H1 (cell line): ENCODE measurements around the gene SIRT7. TPM values are rescaled to one million over a fixed set of nuclear protein-coding genes. Genes with fewer than 3 reads are reported as not detected.
"Not testable (repeated sequence)": the region's sequence is repeated elsewhere in the genome, so short reads cannot be mapped to it uniquely, and the experiment has no call there.

Experiments
- CTCF ChIA-PET: fragments of 300-600 bp; sonication (Branson Sonifier 250); formaldehyde crosslinking; loops from one replicate; lab custom pipeline; 2021; ENCODE audit not compliant: partially characterized antibody; lab: Charles Lee
- POLR2A ChIA-PET: fragments of 300-600 bp; sonication (Branson Sonifier 250); formaldehyde crosslinking; loops from one replicate; lab custom pipeline; 2021; ENCODE audit warnings: inconsistent platforms; ENCODE audit not compliant: partially characterized antibody; lab: Charles Lee
- DNase-seq, 2 experiments: peaks; one replicate each; pipeline versions ENCODE4 v3.0.0 to v3.0.0-alpha.2; 2010 to 2022; ENCODE audit warnings: low spot score in 2 of 2, low read depth in 1 of 2, mixed read lengths in 1 of 2
- FAIRE-seq: peaks from 2 replicates; lab custom pipeline; 2011; peaks lifted over from hg19 to GRCh38; lab: Jason Lieb, UNC
- H2AFZ ChIP-seq: 2 replicates; pipeline ENCODE4 v1.8.1; 2012; ENCODE audit warnings: low read length, inconsistent platforms
- H2AK5ac ChIP-seq: 2 replicates; pipeline ENCODE4 v1.6.1; 2013; ENCODE audit warnings: low read depth, low read length
- H2BK120ac ChIP-seq: replicated peaks from 2 replicates; pipeline ENCODE3; 2013; ENCODE audit warnings: low read depth, low read length, inconsistent platforms
- H2BK12ac ChIP-seq: 2 replicates; pipeline ENCODE4 v1.6.1; 2013; ENCODE audit warnings: low read depth, low read length
- H2BK15ac ChIP-seq: 2 replicates; pipeline ENCODE4 v1.6.1; 2013; ENCODE audit warnings: low read length
- H2BK20ac ChIP-seq: 2 replicates; pipeline ENCODE4 v1.6.1; 2013; ENCODE audit warnings: low read length
- H2BK5ac ChIP-seq: 2 replicates; pipeline ENCODE4 v1.6.1; 2013; ENCODE audit warnings: low read depth, low read length
- H3K14ac ChIP-seq: 2 replicates; pipeline ENCODE4 v1.6.1; 2013; ENCODE audit warnings: inconsistent platforms; ENCODE audit not compliant: insufficient read length
- H3K18ac ChIP-seq: 2 replicates; pipeline ENCODE4 v1.6.1; 2013; ENCODE audit warnings: low read length; ENCODE audit errors: extremely low read depth
- H3K23ac ChIP-seq: 2 replicates; pipeline ENCODE4 v1.6.1; 2013; ENCODE audit warnings: inconsistent platforms; ENCODE audit not compliant: insufficient read length
- H3K23me2 ChIP-seq: 2 replicates; pipeline ENCODE4 v1.6.1; 2013; ENCODE audit warnings: low read depth, low read length
- H3K27ac ChIP-seq: 2 replicates; pipeline ENCODE4 v1.6.1; 2011; ENCODE audit warnings: low read depth, low read length, inconsistent platforms
- H3K27me3 ChIP-seq, 4 experiments: replicated peaks in 1 of 4; 1 replicate in 1 of 4; 2 replicates in 3 of 4; pipeline versions ENCODE4 v1.6.1 to v1.8.1; 2011 to 2013; ENCODE audit warnings: low read length in 3 of 4, mild to moderate bottlenecking in 3 of 4, inconsistent platforms in 2 of 4, mixed read lengths in 2 of 4, moderate library complexity in 1 of 4; ENCODE audit not compliant: control insufficient read depth in 3 of 4, insufficient read depth in 3 of 4; ENCODE audit errors: extremely low read depth in 1 of 4
- H3K36me3 ChIP-seq, 4 experiments: 2 replicates each; pipeline versions ENCODE4 v1.6.1 to v1.8.1; 2011 to 2013; ENCODE audit warnings: mild to moderate bottlenecking in 4 of 4, low read length in 3 of 4, moderate library complexity in 2 of 4, control low read depth in 1 of 4, inconsistent platforms in 1 of 4; ENCODE audit not compliant: insufficient read depth in 4 of 4, control insufficient read depth in 2 of 4
- H3K4ac ChIP-seq: replicated peaks from 2 replicates; pipeline ENCODE3; 2013; ENCODE audit warnings: low read length, low read depth, mixed read lengths, inconsistent platforms; ENCODE audit not compliant: insufficient read length
- H3K4me1 ChIP-seq, 4 experiments: replicated peaks in 1 of 4; 1 replicate in 1 of 4; 2 replicates in 3 of 4; pipeline versions ENCODE4 v1.6.1 to v1.8.1; 2011 to 2013; ENCODE audit warnings: low read length in 3 of 4, inconsistent platforms in 2 of 4, mixed read lengths in 1 of 4; ENCODE audit not compliant: insufficient read depth in 4 of 4, control insufficient read depth in 3 of 4
- H3K4me2 ChIP-seq, 2 experiments: 2 replicates each; pipeline versions ENCODE4 v1.6.1 to v1.8.1; 2011 to 2013; ENCODE audit warnings: low read depth in 2 of 2, low read length in 2 of 2, control low read depth in 1 of 2, inconsistent platforms in 1 of 2, mild to moderate bottlenecking in 1 of 2; ENCODE audit not compliant: insufficient read depth in 1 of 2
- H3K4me3 ChIP-seq, 4 experiments: fragments of 200-600, 300-600 bp in 1 of 4; sonication (generic), shearing (Covaris generic), sonication (Bioruptor Twin) in 1 of 4; 2 replicates each; pipeline versions ENCODE4 v1.5.1 to v1.8.1; 2011 to 2016; ENCODE audit warnings: low read length in 4 of 4, low read depth in 3 of 4, control low read depth in 2 of 4, inconsistent platforms in 2 of 4, mild to moderate bottlenecking in 2 of 4, mixed read lengths in 1 of 4, moderate library complexity in 1 of 4; ENCODE audit not compliant: insufficient read depth in 2 of 4; ENCODE audit errors: extremely low read depth in 1 of 4
- H3K56ac ChIP-seq: replicated peaks from 2 replicates; pipeline ENCODE3; 2013; ENCODE audit warnings: low read depth, mild to moderate bottlenecking, mixed read lengths, low read length, inconsistent platforms; ENCODE audit not compliant: insufficient read length
- H3K79me1 ChIP-seq: 2 replicates; pipeline ENCODE4 v1.6.1; 2013; ENCODE audit warnings: low read depth, low read length, control low read depth
- H3K79me2 ChIP-seq, 2 experiments: 2 replicates each; pipeline versions ENCODE4 v1.6.1 to v1.8.1; 2012 to 2013; ENCODE audit warnings: low read length in 2 of 2, mild to moderate bottlenecking in 2 of 2, inconsistent platforms in 1 of 2; ENCODE audit not compliant: insufficient read depth in 2 of 2, control insufficient read depth in 1 of 2
- H3K9ac ChIP-seq, 4 experiments: replicated peaks in 1 of 4; 1 replicate in 1 of 4; 2 replicates in 3 of 4; pipeline versions ENCODE4 v1.6.1 to v1.8.1; 2011 to 2013; ENCODE audit warnings: low read depth in 3 of 4, low read length in 3 of 4, control low read depth in 2 of 4, mild to moderate bottlenecking in 2 of 4, moderate library complexity in 2 of 4, inconsistent platforms in 1 of 4; ENCODE audit errors: extremely low read depth in 1 of 4
- H3K9me3 ChIP-seq, 2 experiments: 2 replicates each; pipeline versions ENCODE4 v1.6.1 to v1.8.1; 2012 to 2013; ENCODE audit warnings: mild to moderate bottlenecking in 2 of 2, moderate library complexity in 2 of 2, control low read depth in 1 of 2, inconsistent platforms in 1 of 2, low read depth in 1 of 2, low read length in 1 of 2, mixed read lengths in 1 of 2; ENCODE audit not compliant: insufficient read depth in 2 of 2
- H4K20me1 ChIP-seq, 2 experiments: replicated peaks in 1 of 2; 2 replicates each; pipeline versions ENCODE3 to v1.8.1; 2011 to 2013; ENCODE audit warnings: inconsistent platforms in 2 of 2, low read length in 2 of 2, mild to moderate bottlenecking in 1 of 2; ENCODE audit not compliant: insufficient read depth in 2 of 2, control insufficient read depth in 1 of 2
- H4K5ac ChIP-seq: 2 replicates; pipeline ENCODE4 v1.6.1; 2013; ENCODE audit warnings: low read length, low read depth, mixed read lengths, inconsistent platforms; ENCODE audit not compliant: insufficient read length
- H4K8ac ChIP-seq: 2 replicates; pipeline ENCODE4 v1.8.0; 2013; ENCODE audit warnings: mild to moderate bottlenecking, moderate library complexity, low read length, inconsistent platforms; ENCODE audit not compliant: insufficient read depth; ENCODE audit errors: extremely low read depth
- H4K91ac ChIP-seq: replicated peaks from 2 replicates; pipeline ENCODE3; 2013; ENCODE audit warnings: low read length, mixed read lengths, inconsistent platforms; ENCODE audit not compliant: insufficient read length
- RAD21 ChIP-seq, 2 experiments: IDR thresholded peaks in 1 of 2; conservative IDR thresholded peaks in 1 of 2; 2 replicates each; pipeline ENCODE4 v1.6.1; 2011; ENCODE audit warnings: low read depth in 2 of 2, low read length in 2 of 2, improper control_type of control experiment in 1 of 2, inconsistent platforms in 1 of 2, mild to moderate bottlenecking in 1 of 2, moderate library complexity in 1 of 2
- whole genome bisulfite sequencing, 2 experiments: shearing (Covaris generic) in 1 of 2; methylation state at CpG; one replicate each; pipeline versions ENCODE4 v1.1.6 to v1.1.7; 2013 to 2015; ENCODE audit warnings: low lambda C conversion rate in 2 of 2, mixed read lengths in 2 of 2, inconsistent platforms in 1 of 2, low coverage in 1 of 2, missing lambda C conversion rate in 1 of 2; ENCODE audit not compliant: insufficient replicate concordance in 2 of 2, insufficient coverage in 1 of 2, insufficient read length in 1 of 2; ENCODE audit errors: extremely low coverage in 1 of 2, missing lambda C conversion rate in 1 of 2; 5-methylcytosine and 5-hydroxymethylcytosine counted together
- polyA plus RNA-seq, 7 experiments: library from polyadenylated mRNA; depleted of rRNA in 3 of 7; stranded (reverse) in 5 of 7; unstranded in 2 of 7; fragments of >200 nt in 5 of 7; fragments of 200-250 nt in 2 of 7; gene quantifications; 1 replicate in 5 of 7; 2 replicates in 1 of 7; 4 replicates in 1 of 7; pipeline versions ENCODE4 v1.2.1 to v1.2.3, GENCODE V29; 2011 to 2013; ENCODE audit warnings: missing spikeins in 2 of 7, mixed read lengths in 2 of 7
- total RNA-seq: library from RNA; stranded (reverse); fragmentation: NEBNext Ultra II Directional; extraction: Animal tissue kit (Norgen Biotek cat#: 25700); gene quantifications from 2 replicates; pipeline ENCODE4 v1.2.1, GENCODE V29; 2021

The SIRT7 gene
- total and polyA plus RNA-seq, 2 of the 8 experiments (the other 6 are each of a cell fraction or from before 2014, with no cell fraction given): 5.8 to 16.6 TPM

- H3K79me1 ChIP-seq, H2BK20ac ChIP-seq, H3K56ac ChIP-seq: not testable (repeated sequence)
- peak in 1 of 2 experiments; percentile 21; a peak in 1 of 4 replicates for TF ChIP-seq RAD21 (IDR thresholded peaks at IDR 0.05 in 1 of 2, conservative IDR thresholded peaks at IDR 0.05 in 1 of 2; ENCODE audit: low read depth in 2 of 2, low read length in 2 of 2)
- TF ChIP-seq, all 59 proteins: peak for 1; not testable (repeated sequence) for 58
- H3K79me2 ChIP-seq, DNase-seq, H3K4ac ChIP-seq, H2AK5ac ChIP-seq, H3K9me3 ChIP-seq, H4K91ac ChIP-seq, H2BK120ac ChIP-seq, H3K27ac ChIP-seq, H2AFZ ChIP-seq, H4K5ac ChIP-seq, H3K18ac ChIP-seq, H2BK15ac ChIP-seq, H2BK5ac ChIP-seq, H4K20me1 ChIP-seq, H4K8ac ChIP-seq, H3K4me2 ChIP-seq, H3K23ac ChIP-seq, H3K14ac ChIP-seq, H3K36me3 ChIP-seq, H3K23me2 ChIP-seq, H3K4me1 ChIP-seq, FAIRE-seq, H3K4me3 ChIP-seq, H2BK12ac ChIP-seq, H3K9ac ChIP-seq: not testable (repeated sequence)
- H3K27me3 ChIP-seq: peaks cover 8 to 30% (median 9%) of the 10 kb centered on the region in 4 experiments
- WGBS, 2 experiments: 73% methylated on average over 5 of the region's 5 CpGs; no CpG with 5 or more reads in 1 of the 2 experiments
- ChIA-PET CTCF (interaction anchor here (1.0 to 2.0 kb wide), 4 partner anchors 20 to 218 kb away, joined by 3 to 8 read pairs (median 4); no protein-coding TSS in a partner anchor), POLR2A (interaction anchor here (0.5 to 2.8 kb wide), 6 partner anchors 16 to 300 kb away, joined by 5 to 10 read pairs (median 6); partner anchors contain the start of genes ASPSCR1, MAFG and PYCR1)
These were observed 35.5 kb upstream of the SIRT7 start for GRCh38 chr17:81953443-81953842.
